NT2/D1 (cell line): ENCODE measurements around the gene RAB11FIP4.

ENCODE experiments used
- YY1 ChIP-seq: IDR thresholded peaks from 2 replicates; pipeline ENCODE4 v1.6.1; 2011; ENCODE audit not compliant: insufficient read length, insufficient read depth
- ZNF274 ChIP-seq: IDR thresholded peaks from 2 replicates; pipeline ENCODE4 v1.6.1; 2011; ENCODE audit warnings: mild to moderate bottlenecking, low read depth, low read length

- TF ChIP-seq YY1 (no peak), ZNF274 (no peak)
These were observed 165.6 kb downstream of the RAB11FIP4 start for GRCh38 chr17:31556969-31557645.
